Calu3 (cell line): Measurements from ENCODE around the gene OPTC. TPM values are rescaled to one million over a fixed set of nuclear protein-coding genes. Genes with fewer than 3 reads are reported as not detected.

ENCODE experiments used
- BruUV-seq: library from RNA; stranded (reverse); fragments of 400-500 nt; replicated peaks from 2 replicates; lab custom pipeline; 2021; lab: Mats Ljungman, UMichigan
- CTCF ChIA-PET: fragments of 300-600 bp; sonication (Branson Sonifier 250); formaldehyde crosslinking; loops from one replicate; lab custom pipeline; 2022; ENCODE audit warnings: antibody characterized with exemption; lab: Charles Lee
- DNase-seq: peaks from one replicate; pipeline ENCODE4 v3.0.0; 2022
- H3K27ac Mint-ChIP-seq: one replicate; pipeline ENCODE4 v1.8.0; 2022; ENCODE audit warnings: mixed read lengths; ENCODE audit not compliant: unreplicated experiment
- H3K27me3 Mint-ChIP-seq: one replicate; pipeline ENCODE4 v1.8.0; 2022; ENCODE audit warnings: mixed read lengths; ENCODE audit not compliant: unreplicated experiment
- H3K36me3 Mint-ChIP-seq: one replicate; pipeline ENCODE4 v1.8.0; 2022; ENCODE audit warnings: mild to moderate bottlenecking, moderate library complexity, mixed read lengths; ENCODE audit not compliant: insufficient read depth, unreplicated experiment
- H3K4me1 Mint-ChIP-seq: one replicate; pipeline ENCODE4 v1.8.0; 2022; ENCODE audit warnings: mild to moderate bottlenecking, low read depth, mixed read lengths; ENCODE audit not compliant: unreplicated experiment
- H3K4me3 Mint-ChIP-seq: one replicate; pipeline ENCODE4 v1.8.0; 2022; ENCODE audit warnings: mild to moderate bottlenecking, low read depth, moderate library complexity, mixed read lengths; ENCODE audit not compliant: unreplicated experiment
- H3K9me3 Mint-ChIP-seq: one replicate; pipeline ENCODE4 v1.8.0; 2022; ENCODE audit warnings: low read depth, mixed read lengths; ENCODE audit not compliant: unreplicated experiment
- CTCF ChIP-seq: fragments of 200-600 bp; IDR thresholded peaks from one replicate; pipeline ENCODE4 v1.8.0; 2022; ENCODE audit warnings: antibody characterized with exemption; ENCODE audit not compliant: unreplicated experiment
- intact Hi-C: fragments of 100-400 bp; cut with micrococcal nuclease; formaldehyde crosslinking; loops from one replicate; pipeline ENCODE4 v1.10.0; 2022; ENCODE audit not compliant: unreplicated experiment
- total RNA-seq: library from RNA; stranded (reverse); gene quantifications from 2 replicates; pipeline ENCODE4 v1.2.3, GENCODE V29; 2022

Gene OPTC
- total RNA-seq, 1 experiment from 2014 or later: not detected

- Mint-ChIP-seq H3K4me3 (no peak overlapping the region), H3K9me3 (no peaks in the 10 kb centered on the region), H3K4me1 (peaks cover 11% of the 10 kb centered on the region), H3K27me3 (peaks cover 23% of the 10 kb centered on the region), H3K36me3 (no peaks in the 10 kb centered on the region), H3K27ac (no peak overlapping the region)
- intact Hi-C loops: loop anchor here (10.0 kb wide), 1 partner anchor 118 kb away; the partner anchor contains the start of gene ATP2B4
- no peak for DNase-seq
- BruUV-seq: no TSS peak
- CTCF ChIA-PET: interaction anchor here (0.6 to 2.3 kb wide), 2 partner anchors 18 to 195 kb away, joined by 3 to 6 read pairs; no protein-coding TSS in a partner anchor
- TF ChIP-seq CTCF: no peak
Observed at GRCh38 chr1:203506858-203507626, 13.1 kb downstream of the OPTC start.

GRCh38 chr1:203507759-203508158 lies 13.8 kb downstream of the OPTC start:
- no peak overlapping the region for H3K27ac Mint-ChIP-seq
- no peak for DNase-seq
- peaks cover 18% of the 10 kb centered on the region for H3K4me1 Mint-ChIP-seq
- TF ChIP-seq CTCF: no peak
- no TSS peak for BruUV-seq
- H3K27me3 Mint-ChIP-seq: peaks cover 16% of the 10 kb centered on the region
- CTCF ChIA-PET: interaction anchor here (0.6 to 0.7 kb wide), 4 partner anchors 17 to 170 kb away, joined by 3 to 8 read pairs (median 4); no protein-coding TSS in a partner anchor
- intact Hi-C loops: loop anchor here (10.0 kb wide), 1 partner anchor 117 kb away; the partner anchor contains the start of gene ATP2B4
- no peaks in the 10 kb centered on the region for H3K9me3 Mint-ChIP-seq
- H3K36me3 Mint-ChIP-seq: no peaks in the 10 kb centered on the region
- no peak overlapping the region for H3K4me3 Mint-ChIP-seq

GRCh38 chr1:203508463-203509073 lies 14.6 kb downstream of the OPTC start:
- Mint-ChIP-seq H3K27me3 (peaks cover 8% of the 10 kb centered on the region), H3K36me3 (no peaks in the 10 kb centered on the region), H3K4me1 (peaks cover 26% of the 10 kb centered on the region), H3K27ac (no peak overlapping the region), H3K4me3 (no peak overlapping the region), H3K9me3 (no peaks in the 10 kb centered on the region)
- intact Hi-C loops: loop anchor here (10.0 kb wide), 1 partner anchor 116 kb away; the partner anchor contains the start of gene ATP2B4
- CTCF ChIA-PET: interaction anchor here (0.6 to 0.7 kb wide), 3 partner anchors 63 to 169 kb away, joined by 3 to 8 read pairs (median 4); no protein-coding TSS in a partner anchor
- DNase-seq: no peak
- BruUV-seq: no TSS peak
- TF ChIP-seq CTCF: no peak

GRCh38 chr1:203509135-203509534 lies 15.2 kb downstream of the OPTC start:
- CTCF ChIA-PET: no interaction called here

More at GRCh38 chr1:203509135-203509534, 15.2 kb downstream of the OPTC start:
- no peak for TF ChIP-seq CTCF
- no peak overlapping the region for H3K27ac Mint-ChIP-seq
- peaks cover 2% of the 10 kb centered on the region for H3K27me3 Mint-ChIP-seq
- H3K36me3 Mint-ChIP-seq: no peaks in the 10 kb centered on the region
- H3K4me1 Mint-ChIP-seq: peaks cover 32% of the 10 kb centered on the region
- DNase-seq: no peak
- no peak overlapping the region for H3K4me3 Mint-ChIP-seq
- no TSS peak for BruUV-seq
- intact Hi-C loops: loop anchor here (10.0 kb wide), 1 partner anchor 116 kb away; the partner anchor contains the start of gene ATP2B4
- no peaks in the 10 kb centered on the region for H3K9me3 Mint-ChIP-seq
